IPS-11a (cell line): Measurements from ENCODE around the gene ZDHHC3.
"Not testable (repeated sequence)": the region's sequence is repeated elsewhere in the genome, so short reads cannot be mapped to it uniquely, and the experiment has no call there.

Source experiments
- H3K4me3 ChIP-seq: one replicate; pipeline ENCODE4 v1.5.1; 2013; ENCODE audit warnings: low read depth, low read length, control low read depth

The ZDHHC3 gene

GRCh38 chr3:44966795-44967278, 9.1 kb downstream of the ZDHHC3 start:
- H3K4me3 ChIP-seq = no peak overlapping the region

- no peak overlapping the region for H3K4me3 ChIP-seq
Observed at GRCh38 chr3:44965165-44965564, 10.8 kb downstream of the ZDHHC3 start.

- H3K4me3 ChIP-seq = no peak overlapping the region
Observed at GRCh38 chr3:44963571-44964325, 12.2 kb downstream of the ZDHHC3 start.

- no peak overlapping the region for H3K4me3 ChIP-seq
Observed at GRCh38 chr3:44962621-44963393, 13.2 kb downstream of the ZDHHC3 start.

GRCh38 chr3:44961888-44962287, 14.1 kb downstream of the ZDHHC3 start:
- no peak overlapping the region for H3K4me3 ChIP-seq

DNA sequence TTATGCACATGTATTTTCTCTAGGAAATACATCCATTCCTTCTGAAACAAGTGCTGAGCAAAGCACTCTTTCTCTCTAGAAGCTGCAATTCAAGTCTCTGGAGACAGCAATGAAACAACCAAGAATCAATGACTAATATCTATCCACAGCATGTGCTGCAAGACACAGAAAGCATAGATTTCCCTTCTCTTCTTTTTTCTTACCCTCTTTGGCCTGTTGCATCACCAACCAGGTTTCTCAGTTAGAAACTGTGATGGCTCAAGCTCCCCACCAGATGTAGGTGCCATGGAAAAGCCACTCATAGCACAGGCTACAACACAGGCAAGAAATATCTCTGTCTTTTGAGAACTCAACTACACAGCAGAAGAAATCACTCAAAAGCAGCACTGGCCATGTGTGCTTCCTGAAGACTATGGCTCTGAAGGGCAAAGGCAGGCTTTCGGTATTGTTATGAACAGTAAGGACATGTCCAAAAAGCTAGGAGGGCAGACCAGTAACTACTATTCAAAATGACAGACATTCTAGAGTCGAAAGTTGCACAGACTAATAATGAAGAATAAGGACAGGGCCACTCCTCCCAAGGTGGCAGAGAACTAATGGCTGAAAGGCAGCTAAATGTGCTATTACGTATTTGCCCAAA, 15.5 kb downstream of the ZDHHC3 start:
- no peak overlapping the region for H3K4me3 ChIP-seq

GRCh38 chr3:44958386-44958785, 17.6 kb downstream of the ZDHHC3 start:
- no peak overlapping the region for H3K4me3 ChIP-seq

DNA sequence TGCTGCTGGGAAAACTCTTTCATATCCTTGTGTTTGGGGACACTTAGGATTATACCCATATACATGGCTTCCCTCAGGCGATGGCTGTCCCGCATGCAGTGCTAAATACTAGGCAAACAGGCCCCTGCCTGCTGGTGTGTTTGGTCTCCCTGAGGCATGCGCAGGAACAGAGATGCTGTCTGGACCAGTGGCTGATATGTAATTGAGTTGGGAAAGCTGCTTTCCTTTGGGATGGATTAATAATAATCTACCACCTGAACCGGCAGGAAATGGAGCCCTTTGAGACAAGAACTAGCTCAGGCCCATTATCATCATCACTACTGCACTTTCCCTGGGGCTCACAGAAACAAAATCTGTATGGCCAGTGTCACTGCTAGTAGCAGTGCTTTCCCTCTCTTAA, 18.0 kb downstream of the ZDHHC3 start:
- no peak overlapping the region for H3K4me3 ChIP-seq

DNA sequence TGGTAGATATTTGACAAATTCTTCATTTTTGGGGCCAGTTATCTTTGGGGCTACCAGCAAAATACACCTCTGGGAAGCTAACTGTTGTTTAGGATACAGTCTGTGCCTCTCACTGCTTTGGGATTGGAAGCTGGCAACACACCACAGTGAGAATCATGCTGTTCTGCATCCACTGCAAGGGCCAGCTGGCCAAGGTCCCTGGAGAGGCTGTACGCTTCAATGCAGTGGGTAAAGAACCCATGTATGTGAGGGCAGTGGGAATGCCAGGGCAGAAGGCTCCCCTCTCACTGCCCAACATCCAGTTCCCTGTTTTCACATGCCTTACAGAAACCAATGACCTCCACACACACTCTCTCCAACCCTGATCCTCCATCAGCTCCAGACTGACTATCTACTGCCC, 20.1 kb downstream of the ZDHHC3 start:
- H3K4me3 ChIP-seq = no peak overlapping the region

DNA sequence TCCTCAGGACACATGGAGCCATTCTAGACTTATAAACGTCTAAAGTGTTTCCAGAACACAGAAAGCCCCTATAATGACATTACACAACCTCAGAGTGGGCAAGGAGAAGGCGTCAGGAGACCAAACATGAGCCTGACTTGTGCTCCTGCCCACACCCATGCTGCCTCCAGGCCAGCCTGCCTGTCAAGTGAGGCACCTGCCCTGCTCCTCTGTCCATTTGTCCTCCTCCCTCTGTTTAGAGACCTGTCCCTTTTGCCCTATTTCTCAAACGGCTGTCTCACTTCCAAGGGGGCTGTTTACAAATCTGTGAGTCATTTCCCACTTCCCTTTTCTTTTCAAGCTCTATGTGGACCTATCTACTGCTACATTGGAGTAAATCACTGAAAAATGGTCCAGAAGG, 21.0 kb downstream of the ZDHHC3 start:
- no peak overlapping the region for H3K4me3 ChIP-seq

DNA sequence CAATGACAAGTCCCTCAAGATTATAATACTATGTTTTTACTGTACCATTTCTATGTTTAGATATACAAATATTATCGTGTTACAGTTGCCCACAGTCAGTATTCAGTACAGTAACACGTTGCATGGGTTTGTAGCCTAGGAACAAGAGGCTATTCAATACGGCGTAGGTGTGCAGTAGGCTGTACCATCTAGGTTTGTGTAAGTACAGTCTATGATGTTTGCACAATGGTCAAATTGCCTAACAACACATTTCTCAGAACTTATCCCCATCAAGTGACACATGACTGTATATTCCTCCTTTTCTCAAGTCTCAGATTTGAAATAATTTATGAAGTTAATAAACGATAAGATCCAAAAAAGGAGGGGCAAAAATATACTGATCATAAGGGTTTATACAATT, 21.7 kb downstream of the ZDHHC3 start:
- H3K4me3 ChIP-seq = no peak overlapping the region

GRCh38 chr3:44952689-44953088, 23.3 kb downstream of the ZDHHC3 start:
- H3K4me3 ChIP-seq = no peak overlapping the region

- H3K4me3 ChIP-seq = no peak overlapping the region
Observed at GRCh38 chr3:44950275-44950734, 25.7 kb downstream of the ZDHHC3 start.

DNA sequence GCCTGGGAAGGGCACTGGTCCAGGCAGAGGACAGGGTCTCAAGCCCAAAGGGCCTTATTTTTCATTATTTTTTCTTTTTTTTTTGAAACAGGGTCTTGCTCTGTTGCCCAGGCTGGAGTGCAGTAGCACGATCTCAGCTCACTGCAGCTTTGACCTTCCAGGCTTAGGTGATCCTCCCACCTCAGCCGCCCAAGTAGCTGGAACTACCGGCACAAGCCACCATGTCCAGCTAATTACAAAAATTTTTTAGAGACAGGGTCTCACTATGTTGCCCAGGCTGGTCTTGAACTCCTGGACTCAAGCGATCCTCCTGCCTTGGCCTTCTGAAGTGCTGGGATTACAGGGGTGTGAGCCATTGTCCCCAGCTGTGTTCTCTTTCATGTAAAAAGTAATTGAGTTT, 26.2 kb downstream of the ZDHHC3 start:
- H3K4me3 ChIP-seq = not testable (repeated sequence)

GRCh38 chr3:44948239-44948638, 27.7 kb downstream of the ZDHHC3 start:
- no peak overlapping the region for H3K4me3 ChIP-seq

DNA sequence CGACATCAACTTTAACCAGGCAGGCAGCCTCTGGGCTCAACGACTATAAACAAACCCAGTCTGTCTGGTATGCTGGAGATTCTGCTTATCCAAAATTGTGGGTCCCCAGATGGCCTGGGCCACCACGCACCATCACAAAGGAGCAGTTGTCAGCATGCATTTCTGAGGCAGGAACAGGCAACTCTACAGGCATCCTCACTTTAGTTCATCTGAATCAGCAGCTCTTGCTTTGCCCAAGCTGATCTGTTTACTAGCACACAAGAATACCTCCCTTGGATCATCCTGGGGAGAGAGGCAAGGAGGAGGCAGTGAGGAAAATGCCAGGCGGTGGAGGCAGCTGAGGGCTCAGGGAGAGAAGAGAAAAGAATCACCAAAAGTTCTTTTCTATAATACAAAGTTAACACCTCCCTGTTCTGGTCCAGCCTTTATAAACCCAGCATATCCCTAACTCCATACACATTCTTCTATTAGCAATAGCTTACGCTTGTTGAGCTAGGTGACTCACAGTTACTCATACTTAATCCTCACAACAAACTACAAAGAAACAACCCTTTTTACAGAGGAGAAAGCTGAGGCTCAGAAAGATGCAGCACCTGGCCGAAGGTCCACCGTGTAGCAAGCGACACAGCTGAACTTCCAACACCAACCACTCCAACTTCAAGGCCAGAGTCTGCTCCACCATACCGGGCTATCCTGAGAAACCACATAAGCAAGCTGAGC, 33.6 kb downstream of the ZDHHC3 start:
- no peak overlapping the region for H3K4me3 ChIP-seq

DNA sequence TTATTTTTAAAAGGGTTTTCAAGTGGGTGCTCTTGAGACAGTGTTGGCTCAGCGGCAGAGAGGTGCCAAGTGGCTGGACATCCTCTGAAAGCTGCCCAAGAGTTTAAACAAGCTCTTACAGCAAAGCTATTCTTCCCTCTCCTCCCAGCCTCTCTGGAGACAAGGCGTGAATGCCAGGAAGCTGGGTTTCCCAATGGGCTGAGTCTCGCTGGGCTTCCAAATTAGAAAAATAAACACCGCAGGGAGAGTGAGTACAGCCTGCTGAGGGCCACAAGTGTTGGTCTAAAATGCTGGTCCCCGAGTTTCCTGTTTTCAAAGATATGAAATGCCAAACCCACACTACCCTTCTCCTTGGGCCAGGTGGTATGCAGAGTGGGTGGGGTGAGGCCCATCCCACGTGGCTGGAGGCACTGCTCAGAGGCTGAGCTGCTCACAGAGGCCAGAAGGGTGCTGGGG, 36.4 kb downstream of the ZDHHC3 start:
- no peak overlapping the region for H3K4me3 ChIP-seq

GRCh38 chr3:44932986-44933944, 42.7 kb downstream of the ZDHHC3 start:
- H3K4me3 ChIP-seq = no peak overlapping the region

DNA sequence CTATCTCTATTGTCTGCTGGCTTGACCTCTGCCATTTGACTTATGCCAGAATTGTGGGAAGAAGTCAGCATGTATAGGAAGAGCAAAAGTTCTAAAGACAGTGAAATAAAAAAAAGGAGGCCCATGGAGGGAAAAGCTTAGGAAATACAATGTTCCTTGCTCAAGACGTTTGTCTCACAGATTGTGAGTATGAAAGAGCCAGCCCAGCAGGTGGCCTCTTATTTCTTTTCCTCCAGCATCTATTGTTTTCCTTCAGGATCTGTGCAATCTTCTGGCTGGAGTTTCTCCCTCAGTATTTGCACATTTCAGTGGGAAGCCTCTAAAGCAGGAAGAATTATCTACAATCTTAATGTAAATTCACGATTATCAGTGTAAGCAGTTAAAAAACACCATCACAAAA, 43.7 kb downstream of the ZDHHC3 start:
- no peak overlapping the region for H3K4me3 ChIP-seq

GRCh38 chr3:44931791-44932190, 44.2 kb downstream of the ZDHHC3 start:
- H3K4me3 ChIP-seq = no peak overlapping the region
